Muscle layer of duodenum (tissue), 2 donors: Measurements from ENCODE around the gene AHR.

ENCODE experiments used
- H3K27ac ChIP-seq: one replicate; pipeline ENCODE4 v1.7.0; 2013; ENCODE audit warnings: mild to moderate bottlenecking, low read length
- H3K27me3 ChIP-seq: one replicate; pipeline ENCODE4 v1.7.0; 2013; ENCODE audit warnings: low read depth, mild to moderate bottlenecking, control low read depth, low read length
- H3K36me3 ChIP-seq, 2 donors: one replicate each; pipeline ENCODE4 v1.7.0; 2013; ENCODE audit warnings: low read length in 2 of 2, control low read depth in 1 of 2, mild to moderate bottlenecking in 1 of 2; ENCODE audit not compliant: insufficient read depth in 2 of 2, control insufficient read depth in 1 of 2
- H3K4me1 ChIP-seq, 2 donors: one replicate each; pipeline ENCODE4 v1.7.0; 2013; ENCODE audit warnings: low read length in 2 of 2, mild to moderate bottlenecking in 2 of 2, control low read depth in 1 of 2, moderate library complexity in 1 of 2; ENCODE audit not compliant: insufficient read depth in 2 of 2, control insufficient read depth in 1 of 2
- H3K4me3 ChIP-seq, 2 donors: one replicate each; pipeline ENCODE4 v1.7.0; 2013; ENCODE audit warnings: low read length in 2 of 2, low read depth in 1 of 2, mild to moderate bottlenecking in 1 of 2
- H3K9me3 ChIP-seq, 2 donors: one replicate each; pipeline ENCODE4 v1.7.0; 2013; ENCODE audit warnings: low read length in 2 of 2, control low read depth in 1 of 2, mild to moderate bottlenecking in 1 of 2; ENCODE audit not compliant: control insufficient read depth in 1 of 2
- donor health status: healthy.

The AHR gene

GRCh38 chr7:17292843-17293242 lies 5.6 kb upstream of the AHR start:
- Histone ChIP-seq H3K27me3 (no peaks in the 10 kb centered on the region), H3K4me3 (no peak overlapping the region), H3K36me3 (no peaks in the 10 kb centered on the region), H3K27ac (no peak overlapping the region), H3K4me1 (peaks cover 0 to 5% of the 10 kb centered on the region in 2 donors), H3K9me3 (no peaks in the 10 kb centered on the region)

GRCh38 chr7:17293481-17293880 lies 5.0 kb upstream of the AHR start:
- Histone ChIP-seq H3K27ac (no peak overlapping the region), H3K4me3 (no peak overlapping the region)

GRCh38 chr7:17297243-17297642 lies 1.2 kb upstream of the AHR start:
- Histone ChIP-seq H3K27ac (peak overlapping the region; percentile 78), H3K4me3 (peak overlapping the region in 1 of 2 donors; percentile 5), H3K27me3 (no peaks in the 10 kb centered on the region), H3K36me3 (no peaks in the 10 kb centered on the region), H3K9me3 (no peaks in the 10 kb centered on the region), H3K4me1 (no peaks in the 10 kb centered on the region)

More at GRCh38 chr7:17293481-17293880, 5.0 kb upstream of the AHR start:
- H3K4me1 ChIP-seq: peaks cover 0 to 5% of the 10 kb centered on the region in 2 donors
- no peaks in the 10 kb centered on the region for H3K27me3 ChIP-seq
- no peaks in the 10 kb centered on the region for H3K9me3 ChIP-seq
- H3K36me3 ChIP-seq: no peaks in the 10 kb centered on the region

GRCh38 chr7:17298840-17299482 lies 509 bp downstream of the AHR start:
- Histone ChIP-seq H3K27me3 (no peaks in the 10 kb centered on the region), H3K4me3 (peak overlapping the region; percentile 97 to 100), H3K36me3 (no peaks in the 10 kb centered on the region), H3K9me3 (no peaks in the 10 kb centered on the region), H3K27ac (peak overlapping the region; percentile 93), H3K4me1 (peaks cover 0 to 3% of the 10 kb centered on the region in 2 donors)

- Histone ChIP-seq H3K36me3 (no peaks in the 10 kb centered on the region), H3K27ac (peak overlapping the region; percentile 93), H3K27me3 (no peaks in the 10 kb centered on the region), H3K4me1 (peaks cover 0 to 5% of the 10 kb centered on the region in 2 donors), H3K4me3 (peak overlapping the region; percentile 97 to 100), H3K9me3 (no peaks in the 10 kb centered on the region)
Measured at GRCh38 chr7:17299483-17299991, 1.1 kb downstream of the AHR start.

- H3K4me3 ChIP-seq: peak overlapping the region; percentile 97 to 100
- H3K4me1 ChIP-seq: peaks cover 0 to 8% of the 10 kb centered on the region in 2 donors
- no peaks in the 10 kb centered on the region for H3K36me3 ChIP-seq
- H3K27ac ChIP-seq: peak overlapping the region; percentile 93
- H3K9me3 ChIP-seq: no peaks in the 10 kb centered on the region
- H3K27me3 ChIP-seq: no peaks in the 10 kb centered on the region
Measured at GRCh38 chr7:17300012-17300411, 1.6 kb downstream of the AHR start.

- Histone ChIP-seq H3K27me3 (no peaks in the 10 kb centered on the region), H3K9me3 (no peaks in the 10 kb centered on the region), H3K27ac (peak overlapping the region; percentile 93), H3K36me3 (no peaks in the 10 kb centered on the region), H3K4me3 (peak overlapping the region; percentile 97 to 100), H3K4me1 (peaks cover 0 to 8% of the 10 kb centered on the region in 2 donors)
Measured at GRCh38 chr7:17300437-17300836, 2.0 kb downstream of the AHR start.

- H3K36me3 ChIP-seq: no peaks in the 10 kb centered on the region
- H3K9me3 ChIP-seq: no peaks in the 10 kb centered on the region
- peak overlapping the region; percentile 93 for H3K27ac ChIP-seq
- H3K4me3 ChIP-seq: peak overlapping the region; percentile 53 to 100
- H3K4me1 ChIP-seq: peaks cover 7 to 15% of the 10 kb centered on the region in 2 donors
- no peaks in the 10 kb centered on the region for H3K27me3 ChIP-seq
Measured at GRCh38 chr7:17301471-17302456, 3.3 kb downstream of the AHR start.

- Histone ChIP-seq H3K27me3 (no peaks in the 10 kb centered on the region), H3K4me1 (peaks cover 15 to 16% of the 10 kb centered on the region in 2 donors), H3K27ac (peak overlapping the region; percentile 43), H3K4me3 (peak overlapping the region; percentile 5 to 28), H3K36me3 (no peaks in the 10 kb centered on the region), H3K9me3 (no peaks in the 10 kb centered on the region)
Measured at GRCh38 chr7:17302575-17303142, 4.2 kb downstream of the AHR start.

- Histone ChIP-seq H3K27me3 (no peaks in the 10 kb centered on the region), H3K9me3 (no peaks in the 10 kb centered on the region), H3K27ac (peak overlapping the region; percentile 43), H3K36me3 (no peaks in the 10 kb centered on the region), H3K4me1 (peaks cover 15 to 18% of the 10 kb centered on the region in 2 donors), H3K4me3 (peak overlapping the region; percentile 24 to 27)
Measured at GRCh38 chr7:17304926-17305325, 6.5 kb downstream of the AHR start.
